A673 (cell line): ENCODE results near the gene EPAS1. TPM values are rescaled to one million over a fixed set of nuclear protein-coding genes. Genes with fewer than 3 reads are reported as not detected.

ENCODE experiments used
- BruUV-seq: library from RNA; stranded (reverse); fragments of 400-500 nt; replicated peaks from 2 replicates; lab custom pipeline; 2021; lab: Mats Ljungman, UMichigan
- CTCF ChIA-PET: fragments of 300-600 bp; sonication (Branson Sonifier 250); formaldehyde crosslinking; loops from one replicate; lab custom pipeline; 2022; ENCODE audit warnings: antibody characterized with exemption; lab: Charles Lee
- POLR2A ChIA-PET: fragments of 300-600 bp; sonication (Branson Sonifier 250); formaldehyde crosslinking; loops from one replicate; lab custom pipeline; 2022; ENCODE audit warnings: antibody characterized with exemption; ENCODE audit not compliant: low non-redundant PET; lab: Charles Lee
- DNase-seq: peaks from one replicate; pipeline ENCODE4 v3.0.0-alpha.2; 2015; ENCODE audit warnings: low spot score
- H3K27ac ChIP-seq: fragments of 200-600 bp; sonication (generic); 2 replicates; pipeline ENCODE4 v1.5.1; 2016; ENCODE audit warnings: mixed run types, low read depth, mild to moderate bottlenecking, mixed read lengths, antibody characterized with exemption, low read length; ENCODE audit not compliant: poor library complexity, severe bottlenecking
- H3K27me3 ChIP-seq: fragments of 200-600 bp; sonication (generic); replicated peaks from 2 replicates; pipeline ENCODE4 v1.6.1; 2017; ENCODE audit warnings: mixed run types, low read depth, mild to moderate bottlenecking, mixed read lengths, antibody characterized with exemption, low read length; ENCODE audit not compliant: insufficient read depth, poor library complexity
- H3K36me3 ChIP-seq: fragments of 200-600 bp; sonication (generic); 2 replicates; pipeline ENCODE4 v1.6.1; 2016; ENCODE audit warnings: mixed run types, mild to moderate bottlenecking, mixed read lengths, antibody characterized with exemption, low read length; ENCODE audit not compliant: insufficient read depth, poor library complexity, severe bottlenecking
- H3K4me1 ChIP-seq: fragments of 200-600 bp; sonication (generic); 2 replicates; pipeline ENCODE4 v1.6.1; 2017; ENCODE audit warnings: mixed run types, mild to moderate bottlenecking, mixed read lengths, antibody characterized with exemption, low read length; ENCODE audit not compliant: insufficient read depth, poor library complexity, severe bottlenecking
- H3K4me3 ChIP-seq: fragments of 200-600 bp; sonication (generic); 2 replicates; pipeline ENCODE4 v1.5.1; 2016; ENCODE audit warnings: low read depth, mixed run types, mild to moderate bottlenecking, mixed read lengths, low read length; ENCODE audit not compliant: poor library complexity, severe bottlenecking
- H3K9me3 ChIP-seq: fragments of 200-600 bp; sonication (generic); 2 replicates; pipeline ENCODE4 v1.6.1; 2016; ENCODE audit warnings: mixed run types, low read depth, mild to moderate bottlenecking, mixed read lengths, antibody characterized with exemption, low read length; ENCODE audit not compliant: poor library complexity, severe bottlenecking
- EZH2 ChIP-seq: fragments of 200-600 bp; sonication (generic); IDR thresholded peaks from 2 replicates; pipeline ENCODE4 v1.6.1; 2017; ENCODE audit warnings: borderline replicate concordance, low read depth, mild to moderate bottlenecking, mixed read lengths, antibody characterized with exemption, low read length; ENCODE audit not compliant: poor library complexity, severe bottlenecking
- intact Hi-C: fragments of 100-400 bp; cut with micrococcal nuclease; formaldehyde crosslinking; loops from one replicate; pipeline ENCODE4 v1.10.0; 2022; ENCODE audit not compliant: unreplicated experiment
- total RNA-seq: library from RNA; stranded (reverse); gene quantifications from 2 replicates; pipeline ENCODE4 v1.2.3, GENCODE V29; 2021
- TF ChIP-seq, protein P1 (sequence below): fragments of 300-800, 200-600 bp; sonication (generic); conservative IDR thresholded peaks from 2 replicates; pipeline ENCODE4 v1.5.1; 2017; ENCODE audit warnings: low read depth, mild to moderate bottlenecking, antibody characterized with exemption, low read length, moderate library complexity, mixed read lengths

The EPAS1 gene
- total RNA-seq, 1 experiment from 2014 or later, result 0.41 TPM

GRCh38 chr2:46259777-46260168 is 37.4 kb upstream of the EPAS1 start:
- no TSS peak for BruUV-seq
- no peak for TF ChIP-seq EZH2
- TF ChIP-seq, protein P1, sequence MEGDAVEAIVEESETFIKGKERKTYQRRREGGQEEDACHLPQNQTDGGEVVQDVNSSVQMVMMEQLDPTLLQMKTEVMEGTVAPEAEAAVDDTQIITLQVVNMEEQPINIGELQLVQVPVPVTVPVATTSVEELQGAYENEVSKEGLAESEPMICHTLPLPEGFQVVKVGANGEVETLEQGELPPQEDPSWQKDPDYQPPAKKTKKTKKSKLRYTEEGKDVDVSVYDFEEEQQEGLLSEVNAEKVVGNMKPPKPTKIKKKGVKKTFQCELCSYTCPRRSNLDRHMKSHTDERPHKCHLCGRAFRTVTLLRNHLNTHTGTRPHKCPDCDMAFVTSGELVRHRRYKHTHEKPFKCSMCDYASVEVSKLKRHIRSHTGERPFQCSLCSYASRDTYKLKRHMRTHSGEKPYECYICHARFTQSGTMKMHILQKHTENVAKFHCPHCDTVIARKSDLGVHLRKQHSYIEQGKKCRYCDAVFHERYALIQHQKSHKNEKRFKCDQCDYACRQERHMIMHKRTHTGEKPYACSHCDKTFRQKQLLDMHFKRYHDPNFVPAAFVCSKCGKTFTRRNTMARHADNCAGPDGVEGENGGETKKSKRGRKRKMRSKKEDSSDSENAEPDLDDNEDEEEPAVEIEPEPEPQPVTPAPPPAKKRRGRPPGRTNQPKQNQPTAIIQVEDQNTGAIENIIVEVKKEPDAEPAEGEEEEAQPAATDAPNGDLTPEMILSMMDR, result no peak
- Histone ChIP-seq H3K27me3 (no peaks in the 10 kb centered on the region), H3K4me3 (no peak overlapping the region), H3K36me3 (no peaks in the 10 kb centered on the region), H3K4me1 (no peaks in the 10 kb centered on the region), H3K27ac (no peak overlapping the region), H3K9me3 (no peaks in the 10 kb centered on the region)
- no peak for DNase-seq
- CTCF ChIA-PET, result no interaction called here
- POLR2A ChIA-PET, result no interaction called here
- intact Hi-C loops, result no loop called here

DNA sequence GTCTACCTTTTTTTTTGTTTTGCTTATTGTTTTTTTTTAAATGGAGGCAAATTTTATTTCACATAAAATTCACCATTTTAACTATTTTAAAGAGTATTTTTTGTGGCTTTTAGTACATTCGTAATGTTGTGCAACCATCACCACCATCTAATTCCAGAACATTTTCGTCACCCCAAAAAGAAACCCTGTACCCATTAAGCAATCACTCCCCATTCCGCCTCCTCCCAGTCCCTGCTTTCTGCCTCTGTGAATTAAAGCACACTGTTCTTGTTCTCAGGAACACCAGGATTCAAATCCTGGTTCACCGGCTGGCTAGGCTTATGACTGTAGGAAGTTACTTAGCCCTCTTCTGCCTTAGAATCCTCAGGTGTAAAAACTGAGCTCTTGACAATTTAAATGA is 36.9 kb upstream of the EPAS1 start:
- CTCF ChIA-PET, result no interaction called here
- intact Hi-C loops, result no loop called here
- Histone ChIP-seq H3K4me1 (no peaks in the 10 kb centered on the region), H3K36me3 (no peaks in the 10 kb centered on the region), H3K9me3 (no peaks in the 10 kb centered on the region), H3K27ac (no peak overlapping the region), H3K27me3 (no peaks in the 10 kb centered on the region), H3K4me3 (no peak overlapping the region)
- no TSS peak for BruUV-seq
- no peak for DNase-seq
- POLR2A ChIA-PET, result no interaction called here
- TF ChIP-seq, protein P1, result no peak
- no peak for TF ChIP-seq EZH2

- no TSS peak for BruUV-seq
- CTCF ChIA-PET, result no interaction called here
- no peak for DNase-seq
These were observed 34.8 kb upstream of the EPAS1 start for GRCh38 chr2:46262248-46262938.

More at GRCh38 chr2:46262248-46262938, 34.8 kb upstream of the EPAS1 start:
- Histone ChIP-seq H3K4me1 (no peaks in the 10 kb centered on the region), H3K9me3 (no peaks in the 10 kb centered on the region), H3K36me3 (no peaks in the 10 kb centered on the region), H3K27ac (no peak overlapping the region), H3K4me3 (no peak overlapping the region), H3K27me3 (no peaks in the 10 kb centered on the region)
- intact Hi-C loops, result no loop called here
- TF ChIP-seq, protein P1, result no peak
- TF ChIP-seq EZH2, result no peak
- POLR2A ChIA-PET, result no interaction called here
